GM12878 (cell line): ENCODE data around the gene FAM193A. TPM values are rescaled to one million over a fixed set of nuclear protein-coding genes. Genes with fewer than 3 reads are reported as not detected.
A peak's percentile ranks its signal among the peaks of the same experiment; 100 is the strongest.

ENCODE experiments used
- BACH1 ChIP-seq: fragments of 450-650 bp; IDR thresholded peaks from 2 replicates; pipeline ENCODE4 v1.6.1; 2017; ENCODE audit warnings: mild to moderate bottlenecking, borderline replicate concordance
- BRCA1 ChIP-seq: IDR thresholded peaks from 2 replicates; pipeline ENCODE4 v1.6.1; 2011; ENCODE audit warnings: low read depth, low read length, improper control_type of control experiment
- CHD1 ChIP-seq: IDR thresholded peaks from 2 replicates; pipeline ENCODE4 v1.6.1; 2012; ENCODE audit warnings: low read depth, low read length, improper control_type of control experiment
- CHD2 ChIP-seq: IDR thresholded peaks from 2 replicates; pipeline ENCODE4 v1.6.1; 2011; ENCODE audit warnings: low read depth, low read length, improper control_type of control experiment, borderline replicate concordance
- ESRRA ChIP-seq: IDR thresholded peaks from 2 replicates; pipeline ENCODE4 v1.6.1; 2012; ENCODE audit warnings: mild to moderate bottlenecking, low read length, improper control_type of control experiment
- ETV6 ChIP-seq, 2 experiments: fragments of 450-650 bp in 1 of 2; IDR thresholded peaks in 1 of 2; conservative IDR thresholded peaks in 1 of 2; 2 replicates each; pipeline ENCODE4 v1.6.1; 2014; ENCODE audit warnings: antibody characterized with exemption in 1 of 2, borderline replicate concordance in 1 of 2, low read depth in 1 of 2, mild to moderate bottlenecking in 1 of 2, moderate library complexity in 1 of 2
- EZH2 ChIP-seq: IDR thresholded peaks from 2 replicates; pipeline ENCODE4 v1.6.1; 2012; ENCODE audit warnings: low read depth, mild to moderate bottlenecking, control low read depth, inconsistent platforms, low read length, borderline replicate concordance; ENCODE audit not compliant: control insufficient read depth
- GATAD2B ChIP-seq: fragments of 450-650 bp; conservative IDR thresholded peaks from 2 replicates; pipeline ENCODE4 v1.6.1; 2017; ENCODE audit warnings: low read depth, mild to moderate bottlenecking, moderate library complexity
- IKZF2 ChIP-seq, 2 experiments: fragments of 450-650 bp; IDR thresholded peaks; 2 replicates each; pipeline ENCODE4 v1.6.1; 2017; ENCODE audit warnings: mild to moderate bottlenecking in 2 of 2, moderate library complexity in 2 of 2
- MTA2 ChIP-seq: fragments of 450-650 bp; IDR thresholded peaks from 2 replicates; pipeline ENCODE4 v1.6.1; 2016; ENCODE audit warnings: low read depth, mild to moderate bottlenecking, moderate library complexity
- NFXL1 ChIP-seq: fragments of 450-650 bp; IDR thresholded peaks from 2 replicates; pipeline ENCODE4 v1.6.1; 2017; ENCODE audit warnings: antibody characterized with exemption, mild to moderate bottlenecking, borderline replicate concordance
- NRF1 ChIP-seq: conservative IDR thresholded peaks from 2 replicates; pipeline ENCODE4 v1.6.1; 2011; ENCODE audit warnings: mild to moderate bottlenecking, low read depth, low read length, improper control_type of control experiment
- SMAD1 ChIP-seq: fragments of 450-650 bp; IDR thresholded peaks from 2 replicates; pipeline ENCODE4 v1.6.1; 2018; ENCODE audit warnings: mild to moderate bottlenecking, low read depth; ENCODE audit not compliant: partially characterized antibody
- STAT1 ChIP-seq: fragments of 450-650 bp; conservative IDR thresholded peaks from 2 replicates; pipeline ENCODE4 v1.6.1; 2014; ENCODE audit warnings: antibody characterized with exemption, mild to moderate bottlenecking
- TCF3 ChIP-seq: IDR thresholded peaks from 2 replicates; pipeline ENCODE4 v1.6.1; 2012; ENCODE audit warnings: low read depth, mild to moderate bottlenecking, low read length, borderline replicate concordance; ENCODE audit not compliant: insufficient read depth
- ZNF24 ChIP-seq: fragments of 450-650 bp; IDR thresholded peaks from 2 replicates; pipeline ENCODE4 v1.6.1; 2017; ENCODE audit warnings: antibody characterized with exemption, mild to moderate bottlenecking
- polyA plus RNA-seq, 11 experiments: library from polyadenylated mRNA; depleted of rRNA in 4 of 11; unstranded in 6 of 11; stranded (reverse) in 5 of 11; fragments of >200 nt; fragmentation: Nextera tagmentation in 4 of 11; fragmentation: Illumina TruSeq in 1 of 11; extraction: Ambion mirVana in 4 of 11; extraction: Trizol in 1 of 11; gene quantifications; 1 replicate in 1 of 11; 2 replicates in 10 of 11; pipeline versions ENCODE4 v1.2.1 to v1.2.3, GENCODE V29; 2011 to 2016; ENCODE audit warnings: inconsistent platforms in 2 of 11, missing spikeins in 2 of 11, low read depth in 1 of 11
- total RNA-seq, 4 experiments: library from RNA; depleted of rRNA in 3 of 4; stranded (reverse); fragments of >200 nt in 3 of 4; fragmentation: Illumina TruSeq in 1 of 4; extraction: Trizol in 1 of 4; gene quantifications; 2 replicates each; pipeline versions ENCODE4 v1.2.1 to v1.2.3, GENCODE V29; 2013 to 2021
- TF ChIP-seq, protein P1 (sequence below): fragments of 450-650 bp; IDR thresholded peaks from 2 replicates; pipeline ENCODE4 v1.6.1; 2018; ENCODE audit warnings: mild to moderate bottlenecking, low read depth, moderate library complexity; ENCODE audit not compliant: partially characterized antibody
- TF ChIP-seq, protein P2 (sequence below): fragments of 450-650 bp; formaldehyde crosslinking; IDR thresholded peaks from 2 replicates; pipeline ENCODE4 v1.5.0; 2022; ENCODE audit warnings: mild to moderate bottlenecking, missing genetic modification characterization
- TF ChIP-seq, protein P3 (sequence below): fragments of 150-350 bp; IDR thresholded peaks from 2 replicates; pipeline ENCODE4 v1.6.1; 2016; ENCODE audit warnings: low read depth, low read length

FAM193A gene
- total and polyA plus RNA-seq, 10 of the 15 experiments (the other 5 are each of a cell fraction or from before 2014, with no cell fraction given) = 0.52 to 23.3 (median 7.4) TPM

DNA sequence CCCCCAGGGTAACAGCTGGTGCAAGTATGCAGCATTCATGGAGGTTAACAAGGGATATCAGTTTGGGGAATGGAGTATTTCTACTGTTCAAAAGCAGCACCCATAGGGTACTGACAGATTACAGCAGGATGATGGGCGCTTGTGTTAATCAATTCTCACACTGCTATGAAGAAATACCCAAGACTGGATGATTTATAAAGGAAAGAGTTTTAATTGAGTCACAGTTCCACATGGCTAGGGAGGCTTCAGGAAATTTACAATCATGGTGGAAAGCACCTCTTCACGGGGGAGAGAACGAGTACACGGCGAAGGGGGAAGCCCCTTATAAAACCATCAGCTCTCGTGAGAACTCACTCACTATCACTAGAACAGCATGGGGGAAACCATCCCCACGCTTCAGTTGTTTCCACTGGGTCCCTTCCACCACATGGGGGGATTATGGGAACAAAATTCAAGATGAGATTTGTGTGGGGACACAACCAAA, 155.5 kb downstream of the FAM193A start (continued):
- TF ChIP-seq, protein P1, sequence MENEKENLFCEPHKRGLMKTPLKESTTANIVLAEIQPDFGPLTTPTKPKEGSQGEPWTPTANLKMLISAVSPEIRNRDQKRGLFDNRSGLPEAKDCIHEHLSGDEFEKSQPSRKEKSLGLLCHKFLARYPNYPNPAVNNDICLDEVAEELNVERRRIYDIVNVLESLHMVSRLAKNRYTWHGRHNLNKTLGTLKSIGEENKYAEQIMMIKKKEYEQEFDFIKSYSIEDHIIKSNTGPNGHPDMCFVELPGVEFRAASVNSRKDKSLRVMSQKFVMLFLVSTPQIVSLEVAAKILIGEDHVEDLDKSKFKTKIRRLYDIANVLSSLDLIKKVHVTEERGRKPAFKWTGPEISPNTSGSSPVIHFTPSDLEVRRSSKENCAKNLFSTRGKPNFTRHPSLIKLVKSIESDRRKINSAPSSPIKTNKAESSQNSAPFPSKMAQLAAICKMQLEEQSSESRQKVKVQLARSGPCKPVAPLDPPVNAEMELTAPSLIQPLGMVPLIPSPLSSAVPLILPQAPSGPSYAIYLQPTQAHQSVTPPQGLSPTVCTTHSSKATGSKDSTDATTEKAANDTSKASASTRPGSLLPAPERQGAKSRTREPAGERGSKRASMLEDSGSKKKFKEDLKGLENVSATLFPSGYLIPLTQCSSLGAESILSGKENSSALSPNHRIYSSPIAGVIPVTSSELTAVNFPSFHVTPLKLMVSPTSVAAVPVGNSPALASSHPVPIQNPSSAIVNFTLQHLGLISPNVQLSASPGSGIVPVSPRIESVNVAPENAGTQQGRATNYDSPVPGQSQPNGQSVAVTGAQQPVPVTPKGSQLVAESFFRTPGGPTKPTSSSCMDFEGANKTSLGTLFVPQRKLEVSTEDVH = no peak
- TF ChIP-seq BRCA1 = no peak
- TF ChIP-seq BACH1 = no peak
- TF ChIP-seq, protein P2, sequence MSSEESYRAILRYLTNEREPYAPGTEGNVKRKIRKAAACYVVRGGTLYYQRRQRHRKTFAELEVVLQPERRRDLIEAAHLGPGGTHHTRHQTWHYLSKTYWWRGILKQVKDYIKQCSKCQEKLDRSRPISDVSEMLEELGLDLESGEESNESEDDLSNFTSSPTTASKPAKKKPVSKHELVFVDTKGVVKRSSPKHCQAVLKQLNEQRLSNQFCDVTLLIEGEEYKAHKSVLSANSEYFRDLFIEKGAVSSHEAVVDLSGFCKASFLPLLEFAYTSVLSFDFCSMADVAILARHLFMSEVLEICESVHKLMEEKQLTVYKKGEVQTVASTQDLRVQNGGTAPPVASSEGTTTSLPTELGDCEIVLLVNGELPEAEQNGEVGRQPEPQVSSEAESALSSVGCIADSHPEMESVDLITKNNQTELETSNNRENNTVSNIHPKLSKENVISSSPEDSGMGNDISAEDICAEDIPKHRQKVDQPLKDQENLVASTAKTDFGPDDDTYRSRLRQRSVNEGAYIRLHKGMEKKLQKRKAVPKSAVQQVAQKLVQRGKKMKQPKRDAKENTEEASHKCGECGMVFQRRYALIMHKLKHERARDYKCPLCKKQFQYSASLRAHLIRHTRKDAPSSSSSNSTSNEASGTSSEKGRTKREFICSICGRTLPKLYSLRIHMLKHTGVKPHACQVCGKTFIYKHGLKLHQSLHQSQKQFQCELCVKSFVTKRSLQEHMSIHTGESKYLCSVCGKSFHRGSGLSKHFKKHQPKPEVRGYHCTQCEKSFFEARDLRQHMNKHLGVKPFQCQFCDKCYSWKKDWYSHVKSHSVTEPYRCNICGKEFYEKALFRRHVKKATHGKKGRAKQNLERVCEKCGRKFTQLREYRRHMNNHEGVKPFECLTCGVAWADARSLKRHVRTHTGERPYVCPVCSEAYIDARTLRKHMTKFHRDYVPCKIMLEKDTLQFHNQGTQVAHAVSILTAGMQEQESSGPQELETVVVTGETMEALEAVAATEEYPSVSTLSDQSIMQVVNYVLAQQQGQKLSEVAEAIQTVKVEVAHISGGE (CRISPR knock-in tag) = no peak
- TF ChIP-seq CHD1 = no peak
- no peak for TF ChIP-seq NRF1
- TF ChIP-seq EZH2 = no peak
- TF ChIP-seq TCF3 = no peak
- TF ChIP-seq ZNF24 = no peak
- no peak for TF ChIP-seq ESRRA
- peak; percentile 43; the same call in 1 of the 2 replicates for TF ChIP-seq GATAD2B
- TF ChIP-seq, protein P3, sequence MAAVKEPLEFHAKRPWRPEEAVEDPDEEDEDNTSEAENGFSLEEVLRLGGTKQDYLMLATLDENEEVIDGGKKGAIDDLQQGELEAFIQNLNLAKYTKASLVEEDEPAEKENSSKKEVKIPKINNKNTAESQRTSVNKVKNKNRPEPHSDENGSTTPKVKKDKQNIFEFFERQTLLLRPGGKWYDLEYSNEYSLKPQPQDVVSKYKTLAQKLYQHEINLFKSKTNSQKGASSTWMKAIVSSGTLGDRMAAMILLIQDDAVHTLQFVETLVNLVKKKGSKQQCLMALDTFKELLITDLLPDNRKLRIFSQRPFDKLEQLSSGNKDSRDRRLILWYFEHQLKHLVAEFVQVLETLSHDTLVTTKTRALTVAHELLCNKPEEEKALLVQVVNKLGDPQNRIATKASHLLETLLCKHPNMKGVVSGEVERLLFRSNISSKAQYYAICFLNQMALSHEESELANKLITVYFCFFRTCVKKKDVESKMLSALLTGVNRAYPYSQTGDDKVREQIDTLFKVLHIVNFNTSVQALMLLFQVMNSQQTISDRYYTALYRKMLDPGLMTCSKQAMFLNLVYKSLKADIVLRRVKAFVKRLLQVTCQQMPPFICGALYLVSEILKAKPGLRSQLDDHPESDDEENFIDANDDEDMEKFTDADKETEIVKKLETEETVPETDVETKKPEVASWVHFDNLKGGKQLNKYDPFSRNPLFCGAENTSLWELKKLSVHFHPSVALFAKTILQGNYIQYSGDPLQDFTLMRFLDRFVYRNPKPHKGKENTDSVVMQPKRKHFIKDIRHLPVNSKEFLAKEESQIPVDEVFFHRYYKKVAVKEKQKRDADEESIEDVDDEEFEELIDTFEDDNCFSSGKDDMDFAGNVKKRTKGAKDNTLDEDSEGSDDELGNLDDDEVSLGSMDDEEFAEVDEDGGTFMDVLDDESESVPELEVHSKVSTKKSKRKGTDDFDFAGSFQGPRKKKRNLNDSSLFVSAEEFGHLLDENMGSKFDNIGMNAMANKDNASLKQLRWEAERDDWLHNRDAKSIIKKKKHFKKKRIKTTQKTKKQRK = no peak
- no peak for TF ChIP-seq STAT1
- no peak; a peak in 1 of 4 replicates for TF ChIP-seq ETV6 (conservative IDR thresholded peaks at IDR 0.05 in 1 of 2, IDR thresholded peaks at IDR 0.05 in 1 of 2; ENCODE audit: borderline replicate concordance in 1 of 2, low read depth in 1 of 2)
- TF ChIP-seq SMAD1 = no peak
- peak; percentile 43; the same call in 1 of the 2 replicates for TF ChIP-seq CHD2
- no peak for TF ChIP-seq NFXL1
- peak; percentile 34 to 41; a peak in 3 of 4 replicates for TF ChIP-seq IKZF2 (IDR thresholded peaks at IDR 0.05)
- TF ChIP-seq MTA2 = peak; percentile 42; the same call in 1 of the 2 replicates
